Neural cell (in vitro differentiated cells): ENCODE results near the gene RASL12.
A peak's percentile ranks its signal among the peaks of the same experiment; 100 is the strongest.

Source experiments
- EP300 ChIP-seq: fragments of 450-650 bp; conservative IDR thresholded peaks from 2 replicates; pipeline ENCODE4 v1.6.1; 2014; ENCODE audit warnings: antibody characterized with exemption, mild to moderate bottlenecking, moderate library complexity; ENCODE audit not compliant: poor library complexity, severe bottlenecking
- POLR2AphosphoS5 ChIP-seq: IDR thresholded peaks from 2 replicates; pipeline ENCODE4 v1.6.1; 2012
- TAF1 ChIP-seq: IDR thresholded peaks from 2 replicates; pipeline ENCODE4 v1.6.1; 2012; ENCODE audit warnings: low read depth
- TF ChIP-seq, protein P1 (sequence below): fragments of 450-650 bp; IDR thresholded peaks from 2 replicates; pipeline ENCODE4 v1.5.1; 2014; ENCODE audit warnings: antibody characterized with exemption, mild to moderate bottlenecking, moderate library complexity; ENCODE audit not compliant: poor library complexity, severe bottlenecking
- TF ChIP-seq, protein P2 (sequence below): IDR thresholded peaks from 2 replicates; pipeline ENCODE4 v1.6.1; 2012; ENCODE audit warnings: borderline replicate concordance

DNA sequence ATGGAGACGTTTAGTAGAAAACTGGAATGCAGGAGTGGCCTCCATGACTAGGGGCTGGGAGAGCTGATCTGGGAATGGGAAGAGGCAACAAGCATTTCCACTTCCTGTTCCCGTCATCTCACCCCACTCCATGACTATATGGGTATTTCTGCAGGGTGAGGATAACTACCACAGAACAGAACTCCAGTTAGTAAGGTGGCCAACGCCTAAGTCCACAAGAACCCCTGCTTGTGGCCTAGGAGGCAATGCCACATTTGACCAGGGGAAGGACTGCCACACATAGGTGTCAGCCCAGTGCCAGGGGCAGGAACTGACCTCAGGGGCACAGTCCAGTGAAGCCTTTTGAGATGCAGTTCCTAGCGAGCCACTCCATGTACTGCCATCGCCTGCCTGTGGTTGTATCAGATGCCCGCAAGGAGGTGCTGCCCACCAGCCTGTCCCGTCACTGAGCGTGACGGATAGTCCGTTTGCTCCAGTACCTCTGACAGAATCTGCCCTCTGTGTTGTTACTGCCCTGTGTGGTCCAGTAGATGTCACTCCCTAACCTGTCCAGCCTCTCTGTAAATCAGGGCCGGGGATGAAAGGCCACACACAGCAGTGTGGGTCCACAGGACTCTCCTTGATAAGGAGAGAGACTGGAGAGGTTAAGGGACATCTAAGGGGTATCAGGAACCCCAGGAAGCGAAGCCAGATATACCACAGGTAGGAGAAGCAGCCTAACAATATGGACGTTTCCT lies 34.8 kb downstream of the RASL12 start:
- TF ChIP-seq TAF1 (no peak), POLR2AphosphoS5 (no peak), EP300 (no peak)
- TF ChIP-seq, protein P1, sequence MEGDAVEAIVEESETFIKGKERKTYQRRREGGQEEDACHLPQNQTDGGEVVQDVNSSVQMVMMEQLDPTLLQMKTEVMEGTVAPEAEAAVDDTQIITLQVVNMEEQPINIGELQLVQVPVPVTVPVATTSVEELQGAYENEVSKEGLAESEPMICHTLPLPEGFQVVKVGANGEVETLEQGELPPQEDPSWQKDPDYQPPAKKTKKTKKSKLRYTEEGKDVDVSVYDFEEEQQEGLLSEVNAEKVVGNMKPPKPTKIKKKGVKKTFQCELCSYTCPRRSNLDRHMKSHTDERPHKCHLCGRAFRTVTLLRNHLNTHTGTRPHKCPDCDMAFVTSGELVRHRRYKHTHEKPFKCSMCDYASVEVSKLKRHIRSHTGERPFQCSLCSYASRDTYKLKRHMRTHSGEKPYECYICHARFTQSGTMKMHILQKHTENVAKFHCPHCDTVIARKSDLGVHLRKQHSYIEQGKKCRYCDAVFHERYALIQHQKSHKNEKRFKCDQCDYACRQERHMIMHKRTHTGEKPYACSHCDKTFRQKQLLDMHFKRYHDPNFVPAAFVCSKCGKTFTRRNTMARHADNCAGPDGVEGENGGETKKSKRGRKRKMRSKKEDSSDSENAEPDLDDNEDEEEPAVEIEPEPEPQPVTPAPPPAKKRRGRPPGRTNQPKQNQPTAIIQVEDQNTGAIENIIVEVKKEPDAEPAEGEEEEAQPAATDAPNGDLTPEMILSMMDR: peak; percentile 15
- TF ChIP-seq, protein P2, sequence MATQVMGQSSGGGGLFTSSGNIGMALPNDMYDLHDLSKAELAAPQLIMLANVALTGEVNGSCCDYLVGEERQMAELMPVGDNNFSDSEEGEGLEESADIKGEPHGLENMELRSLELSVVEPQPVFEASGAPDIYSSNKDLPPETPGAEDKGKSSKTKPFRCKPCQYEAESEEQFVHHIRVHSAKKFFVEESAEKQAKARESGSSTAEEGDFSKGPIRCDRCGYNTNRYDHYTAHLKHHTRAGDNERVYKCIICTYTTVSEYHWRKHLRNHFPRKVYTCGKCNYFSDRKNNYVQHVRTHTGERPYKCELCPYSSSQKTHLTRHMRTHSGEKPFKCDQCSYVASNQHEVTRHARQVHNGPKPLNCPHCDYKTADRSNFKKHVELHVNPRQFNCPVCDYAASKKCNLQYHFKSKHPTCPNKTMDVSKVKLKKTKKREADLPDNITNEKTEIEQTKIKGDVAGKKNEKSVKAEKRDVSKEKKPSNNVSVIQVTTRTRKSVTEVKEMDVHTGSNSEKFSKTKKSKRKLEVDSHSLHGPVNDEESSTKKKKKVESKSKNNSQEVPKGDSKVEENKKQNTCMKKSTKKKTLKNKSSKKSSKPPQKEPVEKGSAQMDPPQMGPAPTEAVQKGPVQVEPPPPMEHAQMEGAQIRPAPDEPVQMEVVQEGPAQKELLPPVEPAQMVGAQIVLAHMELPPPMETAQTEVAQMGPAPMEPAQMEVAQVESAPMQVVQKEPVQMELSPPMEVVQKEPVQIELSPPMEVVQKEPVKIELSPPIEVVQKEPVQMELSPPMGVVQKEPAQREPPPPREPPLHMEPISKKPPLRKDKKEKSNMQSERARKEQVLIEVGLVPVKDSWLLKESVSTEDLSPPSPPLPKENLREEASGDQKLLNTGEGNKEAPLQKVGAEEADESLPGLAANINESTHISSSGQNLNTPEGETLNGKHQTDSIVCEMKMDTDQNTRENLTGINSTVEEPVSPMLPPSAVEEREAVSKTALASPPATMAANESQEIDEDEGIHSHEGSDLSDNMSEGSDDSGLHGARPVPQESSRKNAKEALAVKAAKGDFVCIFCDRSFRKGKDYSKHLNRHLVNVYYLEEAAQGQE: no peak
